Gastroesophageal sphincter (tissue), 4 donors: ENCODE measurements around the gene PLCH1. TPM values are rescaled to one million over a fixed set of nuclear protein-coding genes. Genes with fewer than 3 reads are reported as not detected.

Experiments used
- ATAC-seq: fragments of 150-250 bp; one replicate; pipeline ENCODE4 v1.9.1; 2016; ENCODE audit warnings: mild to moderate bottlenecking, moderate library complexity
- H3K27ac ChIP-seq, 4 donors: fragments of 200-600 bp; sonication (generic) in 3 of 4; 1 replicate in 3 of 4; 2 replicates in 1 of 4; pipeline ENCODE4 v1.5.1; 2016 to 2019
- H3K27me3 ChIP-seq: fragments of 200-600 bp; sonication (generic); one replicate; pipeline ENCODE4 v1.5.1; 2019
- H3K36me3 ChIP-seq, 2 donors: fragments of 200-600 bp; sonication (generic); one replicate each; pipeline ENCODE4 v1.5.1; 2019; ENCODE audit warnings: control low read depth in 1 of 2
- H3K4me1 ChIP-seq, 3 donors: fragments of 200-600 bp; sonication (generic); 1 replicate in 2 of 3; 2 replicates in 1 of 3; pipeline ENCODE4 v1.5.1; 2016 to 2019; ENCODE audit warnings: control low read depth in 2 of 3
- H3K4me3 ChIP-seq, 2 donors: fragments of 200-600 bp; sonication (generic); one replicate each; pipeline ENCODE4 v1.5.1; 2019; ENCODE audit warnings: mild to moderate bottlenecking in 1 of 2, moderate library complexity in 1 of 2
- H3K9me3 ChIP-seq, 3 donors: fragments of 200-600 bp; sonication (generic); one replicate each; pipeline ENCODE4 v1.5.1; 2017 to 2019; ENCODE audit warnings: control low read depth in 2 of 3
- EP300 ChIP-seq: sonication (generic); formaldehyde crosslinking; IDR thresholded peaks from one replicate; pipeline ENCODE4 v1.6.1; 2017; ENCODE audit warnings: antibody characterized with exemption, mild to moderate bottlenecking
- POLR2A ChIP-seq, 2 donors: fragments of 450-650 bp; IDR thresholded peaks; one replicate each; pipeline ENCODE4 v1.6.1; 2017; ENCODE audit warnings: antibody characterized with exemption in 2 of 2, mild to moderate bottlenecking in 2 of 2, moderate library complexity in 1 of 2
- POLR2AphosphoS5 ChIP-seq: sonication (generic); formaldehyde crosslinking; IDR thresholded peaks from one replicate; pipeline ENCODE4 v1.6.1; 2017; ENCODE audit warnings: antibody characterized with exemption
- WGBS, 2 donors: methylation state at CpG; one replicate each; pipeline ENCODE4 v1.1.5; 2018; ENCODE audit warnings: low coverage in 1 of 2; 5-methylcytosine and 5-hydroxymethylcytosine counted together
- total RNA-seq, 4 donors: library from RNA; depleted of rRNA; stranded (reverse); fragments of >200 nt; gene quantifications; one replicate each; pipeline ENCODE4 v1.1.0, GENCODE V29; 2016
- TF ChIP-seq, protein P1 (sequence below), 4 experiments: fragments of 200-600 bp in 2 of 4; fragments of 450-650 bp in 2 of 4; sonication (generic) in 1 of 4; IDR thresholded peaks; one replicate each; pipeline ENCODE4 v1.5.1; 2017 to 2019; ENCODE audit warnings: antibody characterized with exemption in 4 of 4, mild to moderate bottlenecking in 2 of 4, moderate library complexity in 2 of 4

The PLCH1 gene
- total RNA-seq, 4 donors from 2014 or later, result 0.16 to 0.40 (median 0.35) TPM

DNA sequence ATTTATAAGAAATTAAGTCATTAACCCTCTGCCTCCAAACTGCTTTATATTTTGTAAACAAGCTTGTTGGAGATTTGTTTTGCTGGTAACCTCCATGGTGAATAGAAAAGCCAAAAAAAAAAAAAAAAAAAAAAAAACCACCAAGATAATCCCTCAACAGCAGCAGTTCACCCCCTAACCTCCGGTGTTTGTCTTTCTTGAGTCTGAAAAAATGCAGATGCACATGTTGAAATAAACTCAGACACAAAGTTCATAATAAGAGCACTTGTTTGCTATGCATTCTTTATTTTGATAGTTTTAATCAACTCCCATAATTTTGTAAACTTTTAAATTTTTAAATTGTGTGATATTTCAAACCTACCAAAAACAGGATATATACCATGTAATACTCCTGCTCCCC is 1.8 kb upstream of the PLCH1 start:
- no peak for ATAC-seq
- TF ChIP-seq EP300, result no peak

DNA sequence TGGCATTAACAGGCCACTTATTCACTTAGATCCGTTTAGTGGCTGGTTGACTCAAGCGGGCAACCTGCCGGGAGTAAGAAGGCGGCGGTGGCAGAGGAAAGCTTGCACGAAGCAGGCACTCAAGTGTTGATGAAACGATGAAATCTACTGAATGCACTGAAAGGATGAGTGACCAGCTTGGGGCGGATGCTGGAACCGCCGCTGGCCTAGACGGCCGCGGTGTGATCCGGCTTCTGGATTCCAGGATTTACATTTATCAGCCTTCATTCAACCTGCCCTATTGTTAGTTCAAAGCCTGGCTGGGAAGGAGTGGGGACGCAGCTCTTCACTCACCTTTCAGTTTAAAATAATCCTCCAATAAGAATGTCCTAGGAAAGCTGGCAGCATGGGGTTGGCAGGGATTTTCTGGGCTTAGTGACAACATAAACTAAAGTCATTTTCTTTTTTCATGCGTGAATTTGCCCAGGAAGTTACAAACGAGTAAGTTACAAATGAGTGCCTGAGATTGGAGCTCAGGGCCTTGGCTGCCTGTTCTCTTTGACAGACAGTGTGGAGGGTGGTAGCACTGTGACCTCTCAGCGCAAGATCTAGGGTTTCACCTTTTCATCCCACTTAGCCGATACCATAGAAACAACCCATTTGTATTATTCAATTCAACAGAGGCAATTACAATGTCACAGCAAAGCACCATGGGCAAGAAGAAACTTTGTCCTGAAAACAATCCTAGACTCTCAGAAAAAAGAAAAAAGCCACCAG is 1.1 kb upstream of the PLCH1 start:
- 27 to 29% methylated on average over 17 to 19 of the region's 19 CpGs for WGBS, 2 donors
- Histone ChIP-seq H3K4me3 (peak overlapping the region in 1 of 2 donors; percentile 54), H3K4me1 (peaks cover 0 to 37% (median 0%) of the 10 kb centered on the region in 3 donors), H3K36me3 (no peaks in the 10 kb centered on the region), H3K9me3 (no peaks in the 10 kb centered on the region), H3K27me3 (peaks cover 9% of the 10 kb centered on the region), H3K27ac (peak overlapping the region in 1 of 4 donors; percentile 45)
- no peak for TF ChIP-seq POLR2A (IDR thresholded peaks at IDR 0.05)
- TF ChIP-seq POLR2AphosphoS5, result no peak
- TF ChIP-seq EP300, result no peak
- TF ChIP-seq, protein P1, sequence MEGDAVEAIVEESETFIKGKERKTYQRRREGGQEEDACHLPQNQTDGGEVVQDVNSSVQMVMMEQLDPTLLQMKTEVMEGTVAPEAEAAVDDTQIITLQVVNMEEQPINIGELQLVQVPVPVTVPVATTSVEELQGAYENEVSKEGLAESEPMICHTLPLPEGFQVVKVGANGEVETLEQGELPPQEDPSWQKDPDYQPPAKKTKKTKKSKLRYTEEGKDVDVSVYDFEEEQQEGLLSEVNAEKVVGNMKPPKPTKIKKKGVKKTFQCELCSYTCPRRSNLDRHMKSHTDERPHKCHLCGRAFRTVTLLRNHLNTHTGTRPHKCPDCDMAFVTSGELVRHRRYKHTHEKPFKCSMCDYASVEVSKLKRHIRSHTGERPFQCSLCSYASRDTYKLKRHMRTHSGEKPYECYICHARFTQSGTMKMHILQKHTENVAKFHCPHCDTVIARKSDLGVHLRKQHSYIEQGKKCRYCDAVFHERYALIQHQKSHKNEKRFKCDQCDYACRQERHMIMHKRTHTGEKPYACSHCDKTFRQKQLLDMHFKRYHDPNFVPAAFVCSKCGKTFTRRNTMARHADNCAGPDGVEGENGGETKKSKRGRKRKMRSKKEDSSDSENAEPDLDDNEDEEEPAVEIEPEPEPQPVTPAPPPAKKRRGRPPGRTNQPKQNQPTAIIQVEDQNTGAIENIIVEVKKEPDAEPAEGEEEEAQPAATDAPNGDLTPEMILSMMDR (IDR thresholded peaks at IDR 0.05), result no peak
- ATAC-seq, result peak; percentile 34

More for the DNA sequence above, 1.8 kb upstream of the PLCH1 start:
- Histone ChIP-seq H3K36me3 (no peaks in the 10 kb centered on the region), H3K4me1 (peaks cover 0 to 37% (median 0%) of the 10 kb centered on the region in 3 donors), H3K27me3 (peaks cover 4% of the 10 kb centered on the region), H3K4me3 (no peak overlapping the region), H3K27ac (no peak overlapping the region), H3K9me3 (no peaks in the 10 kb centered on the region)
- 91 to 94% methylated on average over 1 of the region's 1 CpG for WGBS, 2 donors

DNA sequence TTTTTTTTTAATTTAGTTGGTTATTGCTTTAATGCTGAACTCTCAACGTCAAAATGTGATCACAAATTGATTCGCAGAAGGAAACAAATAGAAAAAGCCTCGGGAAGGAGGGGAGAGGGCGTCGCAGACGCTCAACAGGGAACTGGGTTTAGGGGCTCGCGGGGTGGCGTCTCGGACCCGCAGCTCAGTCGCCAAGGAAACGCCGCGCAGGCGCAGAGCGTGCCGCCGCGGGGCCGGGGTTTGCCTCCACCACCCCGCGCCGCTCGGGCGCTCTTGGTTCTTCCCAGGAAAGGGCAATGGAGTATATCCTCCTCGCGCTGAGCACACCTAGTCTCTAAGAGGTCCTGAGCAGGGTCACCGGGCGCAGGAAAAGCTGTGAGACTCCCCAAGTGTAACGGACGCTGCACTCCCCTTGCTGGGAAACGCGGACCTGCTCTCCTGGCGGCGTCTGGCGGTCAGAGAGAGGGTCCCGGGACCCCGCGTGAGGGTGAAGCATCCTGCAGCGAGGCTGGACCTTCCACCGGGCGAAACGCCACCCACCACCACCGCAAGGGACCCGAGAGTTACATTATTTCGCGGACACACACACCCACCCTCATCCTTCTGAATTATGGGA is 753 bp downstream of the PLCH1 start:
- H3K9me3 ChIP-seq, result no peaks in the 10 kb centered on the region
- TF ChIP-seq EP300 (no peak), POLR2A (IDR thresholded peaks at IDR 0.05) (no peak), POLR2AphosphoS5 (no peak)
- TF ChIP-seq, protein P1 (IDR thresholded peaks at IDR 0.05), result no peak
- peak overlapping the region in 1 of 4 donors; percentile 28 for H3K27ac ChIP-seq
- H3K27me3 ChIP-seq, result peaks cover 16% of the 10 kb centered on the region
- ATAC-seq, result peak; percentile 45
- 2% methylated on average over 8 of the region's 48 CpGs; no CpG with 5 or more reads in 1 of the 2 donors for WGBS, 2 donors
- H3K4me3 ChIP-seq, result peak overlapping the region; percentile 50 to 54
- H3K36me3 ChIP-seq, result no peaks in the 10 kb centered on the region
- peaks cover 0 to 37% (median 0%) of the 10 kb centered on the region in 3 donors for H3K4me1 ChIP-seq

DNA sequence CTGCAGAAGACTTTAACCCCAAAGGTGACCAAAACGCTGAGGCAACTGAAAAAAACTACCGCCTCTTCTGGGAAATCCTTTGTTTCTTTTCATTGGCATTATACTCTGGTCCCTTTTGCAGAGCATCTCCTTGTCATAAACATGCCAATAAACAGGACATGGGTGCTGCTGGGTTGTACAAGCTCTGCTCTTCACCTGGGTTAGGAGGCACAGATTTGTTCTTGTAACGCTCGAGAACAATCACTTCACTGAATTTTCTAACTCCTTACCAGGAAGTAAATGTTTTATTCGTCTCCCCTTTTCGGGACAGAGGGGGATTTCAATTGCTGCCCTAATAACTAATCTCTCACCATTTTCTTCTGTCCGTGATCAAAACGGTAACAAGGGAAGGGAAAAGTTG is 1.3 kb downstream of the PLCH1 start:
- H3K27me3 ChIP-seq, result peaks cover 16% of the 10 kb centered on the region
- no peak for ATAC-seq
- no peak for TF ChIP-seq POLR2AphosphoS5
- TF ChIP-seq POLR2A (IDR thresholded peaks at IDR 0.05), result no peak
- no peak for TF ChIP-seq EP300
- TF ChIP-seq, protein P1 (IDR thresholded peaks at IDR 0.05), result no peak
- peak overlapping the region; percentile 50 to 54 for H3K4me3 ChIP-seq
- H3K27ac ChIP-seq, result no peak overlapping the region
- no peaks in the 10 kb centered on the region for H3K9me3 ChIP-seq
- WGBS, 2 donors, result 8 to 15% methylated on average over 6 to 8 of the region's 8 CpGs
- peaks cover 0 to 37% (median 0%) of the 10 kb centered on the region in 3 donors for H3K4me1 ChIP-seq
- H3K36me3 ChIP-seq, result no peaks in the 10 kb centered on the region

DNA sequence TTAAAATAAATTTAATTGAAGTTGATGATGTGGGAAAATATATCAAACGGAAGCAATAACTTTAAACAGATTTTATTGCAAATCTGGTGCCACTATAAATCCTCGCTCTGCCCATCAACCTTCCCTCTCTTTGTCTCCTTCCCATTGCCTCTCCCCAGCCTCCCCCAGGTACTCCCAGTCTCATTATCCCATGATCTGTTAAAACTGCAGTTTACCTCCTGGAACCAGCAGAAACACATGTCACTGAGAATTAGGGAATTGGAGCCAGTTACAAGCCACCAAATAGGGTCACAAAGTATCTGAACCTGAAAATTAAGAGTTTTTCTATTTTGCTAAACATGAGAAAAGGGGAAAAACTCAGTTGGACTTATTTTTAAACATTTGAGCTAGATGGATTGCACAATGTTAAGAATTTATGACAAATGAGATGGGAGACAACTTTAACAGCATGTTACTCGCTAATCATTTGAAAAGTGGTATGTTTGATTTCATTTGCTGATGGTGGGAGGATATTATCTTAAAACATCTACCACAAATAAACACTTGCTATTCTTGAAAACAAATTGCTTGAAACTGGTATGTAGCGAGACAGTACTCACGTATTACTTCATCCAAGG is 2.4 kb downstream of the PLCH1 start:
- H3K36me3 ChIP-seq, result no peaks in the 10 kb centered on the region
- H3K9me3 ChIP-seq, result no peaks in the 10 kb centered on the region
- no peak overlapping the region for H3K27ac ChIP-seq
- TF ChIP-seq POLR2A (IDR thresholded peaks at IDR 0.05) (no peak), POLR2AphosphoS5 (no peak), EP300 (no peak)
- TF ChIP-seq, protein P1 (IDR thresholded peaks at IDR 0.05), result no peak
- peaks cover 0 to 37% (median 0%) of the 10 kb centered on the region in 3 donors for H3K4me1 ChIP-seq
- no peak for ATAC-seq
- peaks cover 16% of the 10 kb centered on the region for H3K27me3 ChIP-seq
- 74 to 79% methylated on average over 5 of the region's 5 CpGs for WGBS, 2 donors
- H3K4me3 ChIP-seq, result no peak overlapping the region
